Measurements from ENCODE around the gene PGP.
"Not testable (repeated sequence)": the region's sequence is repeated elsewhere in the genome, so short reads cannot be mapped to it uniquely, and the experiment has no call there.

Gene PGP

DNA sequence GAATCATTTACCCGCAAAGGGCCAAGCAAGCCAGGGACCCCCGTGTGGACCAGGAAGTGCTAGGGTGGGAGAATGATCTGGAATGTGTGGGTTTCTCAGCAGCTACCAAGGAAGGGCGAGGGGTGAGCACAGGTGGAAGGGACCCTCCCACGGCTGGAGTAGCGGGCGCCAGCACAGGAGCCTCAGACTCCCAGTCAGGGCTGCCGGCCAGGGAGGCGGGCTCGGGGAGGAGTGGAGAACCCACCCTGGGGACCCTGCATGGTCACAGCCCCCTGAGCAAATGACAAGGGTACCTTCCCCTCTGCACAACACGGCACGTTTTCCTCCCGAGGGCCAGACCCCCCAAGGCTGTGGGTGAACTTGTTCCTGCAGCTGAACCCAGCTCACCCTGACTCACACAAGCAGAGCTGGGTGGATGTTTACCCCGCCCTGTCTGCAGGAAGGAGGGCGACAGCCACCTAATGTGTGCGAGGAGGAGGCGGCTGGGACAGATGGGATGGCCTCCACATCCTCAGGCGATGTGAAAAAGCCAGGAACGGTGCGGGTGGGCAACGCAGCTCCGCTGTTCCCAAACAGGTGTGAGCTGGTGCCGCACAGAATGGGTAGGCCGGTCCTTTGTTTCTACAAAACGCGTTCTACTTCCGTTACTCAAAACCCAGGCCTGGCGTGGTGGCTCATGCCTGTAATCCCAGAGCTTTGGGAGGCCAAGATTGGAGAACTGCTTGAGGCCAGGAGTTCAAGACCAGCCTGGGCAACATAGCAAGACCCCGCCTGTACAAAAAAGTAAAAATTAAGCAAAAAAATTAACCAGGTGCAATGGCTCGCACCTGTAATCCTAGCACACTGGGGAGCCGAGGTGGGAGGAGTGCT lies 30.5 kb upstream of the PGP start:
- Histone ChIP-seq H3K9ac (ENCODE audit: low read length) (no peak overlapping the region), H3K27me3 (replicated peaks; ENCODE audit: control insufficient read depth, insufficient read depth, low read length) (no peaks in the 10 kb centered on the region), H3K36me3 (ENCODE audit: control insufficient read depth, insufficient read depth, low read length, severe bottlenecking) (peaks cover 49% of the 10 kb centered on the region), H3K4me1 (ENCODE audit: control insufficient read depth, insufficient read depth, low read length) (peaks cover under 1% of the 10 kb centered on the region), H3K9me3 (ENCODE audit: control insufficient read depth, low read length) (no peaks in the 10 kb centered on the region), H3K4me3 (ENCODE audit: low read length) (no peak overlapping the region)
- DNase-seq (ENCODE audit: low read depth): no peak

DNA sequence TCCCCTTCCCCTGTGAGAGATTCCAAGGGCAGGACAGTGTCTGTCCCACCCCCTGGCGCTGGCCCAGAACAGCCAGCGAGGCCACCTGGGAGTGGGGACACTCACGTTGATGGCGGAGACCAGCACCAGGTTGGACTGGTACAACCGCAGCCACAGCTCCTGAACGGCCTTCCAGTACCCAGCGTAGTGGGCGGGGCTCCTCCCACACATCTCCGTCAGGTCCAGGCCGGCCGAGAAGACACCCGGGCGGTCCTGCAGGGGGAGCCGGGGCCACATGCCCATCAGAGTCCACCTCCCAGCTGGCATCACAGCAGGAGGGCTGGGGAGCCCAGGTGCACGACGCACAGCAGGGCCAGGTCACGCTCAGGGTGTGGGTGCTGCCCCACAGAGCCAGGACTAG lies 29.7 kb upstream of the PGP start:
- Histone ChIP-seq H3K36me3 (ENCODE audit: control insufficient read depth, insufficient read depth, low read length, severe bottlenecking) (peaks cover 52% of the 10 kb centered on the region), H3K4me3 (ENCODE audit: low read length) (no peak overlapping the region), H3K9me3 (ENCODE audit: control insufficient read depth, low read length) (no peaks in the 10 kb centered on the region), H3K27me3 (replicated peaks; ENCODE audit: control insufficient read depth, insufficient read depth, low read length) (no peaks in the 10 kb centered on the region), H3K4me1 (ENCODE audit: control insufficient read depth, insufficient read depth, low read length) (peaks cover 4% of the 10 kb centered on the region), H3K9ac (ENCODE audit: low read length) (no peak overlapping the region)
- no peak for DNase-seq (ENCODE audit: low read depth)

- Histone ChIP-seq H3K4me1 (ENCODE audit: control insufficient read depth, insufficient read depth, low read length) (peaks cover 8% of the 10 kb centered on the region), H3K36me3 (ENCODE audit: control insufficient read depth, insufficient read depth, low read length, severe bottlenecking) (peaks cover 52% of the 10 kb centered on the region), H3K27me3 (replicated peaks; ENCODE audit: control insufficient read depth, insufficient read depth, low read length) (no peaks in the 10 kb centered on the region), H3K4me3 (ENCODE audit: low read length) (no peak overlapping the region), H3K9ac (ENCODE audit: low read length) (no peak overlapping the region), H3K9me3 (ENCODE audit: control insufficient read depth, low read length) (no peaks in the 10 kb centered on the region)
- no peak for DNase-seq (ENCODE audit: low read depth)
Observed at GRCh38 chr16:2243781-2244180, 29.1 kb upstream of the PGP start.

DNA sequence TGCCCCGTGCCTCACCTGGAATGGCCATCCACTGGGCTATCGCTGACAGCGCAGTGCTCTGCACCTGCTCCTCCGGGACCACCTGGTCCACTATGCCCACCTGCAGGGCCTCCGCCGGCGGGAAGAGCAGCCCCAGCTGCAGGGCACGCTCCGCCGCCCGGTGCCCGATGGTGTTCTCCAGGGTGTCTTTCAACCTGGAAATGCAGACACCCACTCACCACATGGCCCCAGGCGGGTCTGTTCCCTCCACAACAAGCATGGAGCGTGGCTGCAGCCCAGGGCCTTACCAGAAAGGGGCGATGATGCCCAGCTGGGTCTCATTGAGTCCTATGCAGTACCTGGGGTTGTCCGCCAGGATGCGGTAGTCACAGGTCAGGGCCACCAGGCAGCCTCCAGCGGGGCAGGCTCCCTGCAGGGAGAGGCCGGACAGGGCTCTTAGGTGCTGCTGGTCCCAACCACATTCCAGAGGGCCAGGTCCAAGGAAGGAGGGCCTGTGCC lies 28.4 kb upstream of the PGP start:
- H3K9me3 ChIP-seq (ENCODE audit: control insufficient read depth, low read length): no peaks in the 10 kb centered on the region
- no peak overlapping the region for H3K4me3 ChIP-seq (ENCODE audit: low read length)
- peaks cover 15% of the 10 kb centered on the region for H3K4me1 ChIP-seq (ENCODE audit: control insufficient read depth, insufficient read depth, low read length)
- H3K36me3 ChIP-seq (ENCODE audit: control insufficient read depth, insufficient read depth, low read length, severe bottlenecking): peaks cover 52% of the 10 kb centered on the region
- H3K27me3 ChIP-seq (replicated peaks; ENCODE audit: control insufficient read depth, insufficient read depth, low read length): no peaks in the 10 kb centered on the region
- no peak for DNase-seq (ENCODE audit: low read depth)
- no peak overlapping the region for H3K9ac ChIP-seq (ENCODE audit: low read length)

- peaks cover 52% of the 10 kb centered on the region for H3K36me3 ChIP-seq (ENCODE audit: control insufficient read depth, insufficient read depth, low read length, severe bottlenecking)
- no peak overlapping the region for H3K9ac ChIP-seq (ENCODE audit: low read length)
- H3K4me1 ChIP-seq (ENCODE audit: control insufficient read depth, insufficient read depth, low read length): peaks cover 15% of the 10 kb centered on the region
- DNase-seq (ENCODE audit: low read depth): no peak
- H3K27me3 ChIP-seq (replicated peaks; ENCODE audit: control insufficient read depth, insufficient read depth, low read length): no peaks in the 10 kb centered on the region
- no peaks in the 10 kb centered on the region for H3K9me3 ChIP-seq (ENCODE audit: control insufficient read depth, low read length)
- H3K4me3 ChIP-seq (ENCODE audit: low read length): no peak overlapping the region
Observed at GRCh38 chr16:2242598-2242997, 28.0 kb upstream of the PGP start.

DNA sequence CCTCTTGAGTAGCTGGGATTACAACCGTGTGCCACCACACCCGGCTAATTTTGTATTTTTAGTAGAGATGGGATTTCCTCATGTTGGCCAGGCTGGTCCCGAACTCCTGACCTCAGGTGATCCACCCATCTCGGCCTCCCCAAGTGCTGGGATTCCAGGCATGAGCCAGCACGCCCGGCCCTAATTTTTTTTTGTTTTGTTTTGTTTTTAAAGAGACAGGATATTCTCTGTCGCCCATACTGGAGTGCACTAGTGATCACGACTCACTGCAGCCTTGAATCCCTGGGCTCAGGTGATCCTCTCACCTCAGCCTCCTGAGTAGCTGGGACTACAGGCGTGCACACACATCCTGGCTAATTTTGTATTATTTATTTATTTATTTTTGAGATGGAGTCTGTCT lies 25.7 kb upstream of the PGP start:
- H3K4me1 ChIP-seq (ENCODE audit: control insufficient read depth, insufficient read depth, low read length): peaks cover 19% of the 10 kb centered on the region
- not testable (repeated sequence) for H3K9ac ChIP-seq (ENCODE audit: low read length); H3K4me3 ChIP-seq (ENCODE audit: low read length); H3K9me3 ChIP-seq (ENCODE audit: control insufficient read depth, low read length); DNase-seq (ENCODE audit: low read depth); H3K27me3 ChIP-seq (replicated peaks; ENCODE audit: control insufficient read depth, insufficient read depth, low read length)
- peaks cover 39% of the 10 kb centered on the region for H3K36me3 ChIP-seq (ENCODE audit: control insufficient read depth, insufficient read depth, low read length, severe bottlenecking)

DNA sequence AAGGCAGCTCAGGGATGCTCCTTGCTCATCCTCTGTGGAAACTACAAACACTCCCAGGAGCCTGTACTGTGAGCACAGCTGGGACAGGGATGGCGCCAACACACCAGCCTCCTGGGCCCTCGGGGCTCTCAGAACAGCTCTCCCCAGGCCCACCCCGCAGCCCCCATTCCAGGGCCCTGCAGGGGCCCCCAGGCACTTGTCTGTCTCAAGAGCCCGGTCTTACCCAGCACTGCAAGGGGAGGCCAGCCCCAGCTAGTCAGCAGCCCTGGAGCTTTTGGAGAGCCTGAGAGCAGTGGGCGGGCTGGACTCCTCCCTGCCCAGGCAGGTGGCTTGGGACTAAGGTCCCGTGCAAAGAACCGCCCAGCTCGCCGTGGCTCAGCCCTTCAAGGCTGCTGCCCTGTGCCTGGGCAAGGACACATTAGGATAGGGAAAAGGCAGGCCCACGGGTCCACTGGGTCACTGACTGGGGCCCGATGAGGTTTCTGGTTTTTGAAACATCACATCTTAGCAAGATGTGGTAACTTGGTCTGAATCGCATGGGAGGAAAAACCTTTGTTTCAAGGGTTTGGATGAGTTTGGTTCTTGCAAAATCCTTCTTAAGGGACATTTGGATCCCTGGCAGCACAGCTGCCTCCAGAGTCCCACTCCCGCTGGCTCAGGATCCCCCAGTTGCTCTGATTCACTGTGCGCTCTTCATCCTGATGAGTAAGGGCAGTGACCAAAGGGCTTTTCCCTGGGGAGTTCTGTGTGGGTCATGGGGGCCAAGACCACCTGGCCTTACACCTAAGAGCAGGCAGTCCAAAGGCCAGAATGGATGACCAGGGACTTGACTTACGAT lies 24.4 kb upstream of the PGP start:
- peaks cover 19% of the 10 kb centered on the region for H3K4me1 ChIP-seq (ENCODE audit: control insufficient read depth, insufficient read depth, low read length)
- no peak for DNase-seq (ENCODE audit: low read depth)
- no peaks in the 10 kb centered on the region for H3K27me3 ChIP-seq (replicated peaks; ENCODE audit: control insufficient read depth, insufficient read depth, low read length)
- no peaks in the 10 kb centered on the region for H3K9me3 ChIP-seq (ENCODE audit: control insufficient read depth, low read length)
- H3K36me3 ChIP-seq (ENCODE audit: control insufficient read depth, insufficient read depth, low read length, severe bottlenecking): peaks cover 37% of the 10 kb centered on the region
- no peak overlapping the region for H3K4me3 ChIP-seq (ENCODE audit: low read length)
- no peak overlapping the region for H3K9ac ChIP-seq (ENCODE audit: low read length)

GRCh38 chr16:2238150-2238837 lies 23.7 kb upstream of the PGP start:
- Histone ChIP-seq H3K9ac (ENCODE audit: low read length) (no peak overlapping the region), H3K4me1 (ENCODE audit: control insufficient read depth, insufficient read depth, low read length) (peaks cover 19% of the 10 kb centered on the region), H3K36me3 (ENCODE audit: control insufficient read depth, insufficient read depth, low read length, severe bottlenecking) (peaks cover 37% of the 10 kb centered on the region), H3K4me3 (ENCODE audit: low read length) (no peak overlapping the region), H3K27me3 (replicated peaks; ENCODE audit: control insufficient read depth, insufficient read depth, low read length) (no peaks in the 10 kb centered on the region), H3K9me3 (ENCODE audit: control insufficient read depth, low read length) (no peaks in the 10 kb centered on the region)
- DNase-seq (ENCODE audit: low read depth): no peak

- Histone ChIP-seq H3K9ac (ENCODE audit: low read length) (no peak overlapping the region), H3K9me3 (ENCODE audit: control insufficient read depth, low read length) (no peaks in the 10 kb centered on the region), H3K27me3 (replicated peaks; ENCODE audit: control insufficient read depth, insufficient read depth, low read length) (no peaks in the 10 kb centered on the region), H3K4me1 (ENCODE audit: control insufficient read depth, insufficient read depth, low read length) (peaks cover 19% of the 10 kb centered on the region), H3K36me3 (ENCODE audit: control insufficient read depth, insufficient read depth, low read length, severe bottlenecking) (peaks cover 37% of the 10 kb centered on the region), H3K4me3 (ENCODE audit: low read length) (no peak overlapping the region)
- DNase-seq (ENCODE audit: low read depth): no peak
Observed at GRCh38 chr16:2237493-2238149, 23.0 kb upstream of the PGP start.

GRCh38 chr16:2237102-2237482 lies 22.5 kb upstream of the PGP start:
- H3K9ac ChIP-seq (ENCODE audit: low read length): peak overlapping the region; percentile 60
- no peaks in the 10 kb centered on the region for H3K9me3 ChIP-seq (ENCODE audit: control insufficient read depth, low read length)
- H3K4me1 ChIP-seq (ENCODE audit: control insufficient read depth, insufficient read depth, low read length): peaks cover 19% of the 10 kb centered on the region
- DNase-seq (ENCODE audit: low read depth): no peak
- H3K4me3 ChIP-seq (ENCODE audit: low read length): peak overlapping the region; percentile 56
- H3K27me3 ChIP-seq (replicated peaks; ENCODE audit: control insufficient read depth, insufficient read depth, low read length): no peaks in the 10 kb centered on the region
- peaks cover 37% of the 10 kb centered on the region for H3K36me3 ChIP-seq (ENCODE audit: control insufficient read depth, insufficient read depth, low read length, severe bottlenecking)
